ENCODE results near the gene ACTR5. TPM values are rescaled to one million over a fixed set of nuclear protein-coding genes. Genes with fewer than 3 reads are reported as not detected.

ACTR5 gene
- total and polyA plus RNA-seq, 4 donors: 1.9 to 5.4 (median 4.0) TPM

GRCh38 chr20:38728911-38729642, 19.2 kb upstream of the ACTR5 start:
- Histone ChIP-seq H3K4me3 (ENCODE audit: low read depth in 1 of 3, low read length in 3 of 3) (no peak overlapping the region), H3K27ac (ENCODE audit: low read depth in 1 of 2, low read length in 2 of 2) (no peak overlapping the region), H3K36me3 (ENCODE audit: control insufficient read depth in 4 of 4, insufficient read depth in 3 of 4, low read depth in 1 of 4, low read length in 3 of 4) (no peaks in the 10 kb centered on the region), H3K9me3 (ENCODE audit: control insufficient read depth in 4 of 4, low read length in 3 of 4) (no peaks in the 10 kb centered on the region), H3K4me1 (ENCODE audit: control insufficient read depth in 4 of 4, insufficient read depth in 4 of 4, low read length in 3 of 4) (peaks cover 6 to 22% (median 8%) of the 10 kb centered on the region in 4 donors), H3K27me3 (ENCODE audit: control insufficient read depth in 4 of 4, insufficient read depth in 4 of 4, low read length in 3 of 4) (peaks cover 10 to 42% (median 26%) of the 10 kb centered on the region in 4 donors), H3K9ac (ENCODE audit: low read depth in 1 of 2, low read length in 2 of 2) (no peak overlapping the region)
- TF ChIP-seq GABPA (IDR thresholded peaks at IDR 0.05 in 1 of 2, conservative IDR thresholded peaks at IDR 0.05 in 1 of 2) (no peak), FOXA2 (IDR thresholded peaks at IDR 0.05) (no peak), MAX (IDR thresholded peaks at IDR 0.05) (no peak), NR2F2 (IDR thresholded peaks at IDR 0.05) (no peak), ZBTB33 (IDR thresholded peaks at IDR 0.05) (no peak), HNF4A (conservative IDR thresholded peaks at IDR 0.05) (no peak), EGR1 (IDR thresholded peaks at IDR 0.05; ENCODE audit: low read depth in 2 of 2) (no peak)
- WGBS: 4% methylated on average over 41 of the region's 41 CpGs
- DNase-seq (ENCODE audit: low spot score): no peak

GRCh38 chr20:38729767-38730166, 18.5 kb upstream of the ACTR5 start:
- no peak for DNase-seq (ENCODE audit: low spot score)
- Histone ChIP-seq H3K4me3 (ENCODE audit: low read depth in 1 of 3, low read length in 3 of 3) (no peak overlapping the region), H3K36me3 (ENCODE audit: control insufficient read depth in 4 of 4, insufficient read depth in 3 of 4, low read depth in 1 of 4, low read length in 3 of 4) (no peaks in the 10 kb centered on the region), H3K9me3 (ENCODE audit: control insufficient read depth in 4 of 4, low read length in 3 of 4) (no peaks in the 10 kb centered on the region), H3K27ac (ENCODE audit: low read depth in 1 of 2, low read length in 2 of 2) (no peak overlapping the region), H3K4me1 (ENCODE audit: control insufficient read depth in 4 of 4, insufficient read depth in 4 of 4, low read length in 3 of 4) (peaks cover 3 to 22% (median 8%) of the 10 kb centered on the region in 4 donors), H3K27me3 (ENCODE audit: control insufficient read depth in 4 of 4, insufficient read depth in 4 of 4, low read length in 3 of 4) (peaks cover 10 to 42% (median 24%) of the 10 kb centered on the region in 4 donors), H3K9ac (ENCODE audit: low read depth in 1 of 2, low read length in 2 of 2) (no peak overlapping the region)
- no peak for TF ChIP-seq GABPA (IDR thresholded peaks at IDR 0.05 in 1 of 2, conservative IDR thresholded peaks at IDR 0.05 in 1 of 2)
- no peak for TF ChIP-seq SP1 (IDR thresholded peaks at IDR 0.05)
- TF ChIP-seq FOXA2 (IDR thresholded peaks at IDR 0.05): no peak
- TF ChIP-seq CTCF (IDR thresholded peaks at IDR 0.05; ENCODE audit: low read depth, low read length, missing input control): no peak
- TF ChIP-seq NR2F2 (IDR thresholded peaks at IDR 0.05): no peak
- TF ChIP-seq FOXA1 (IDR thresholded peaks at IDR 0.05): no peak
- TF ChIP-seq EGR1 (IDR thresholded peaks at IDR 0.05; ENCODE audit: low read depth in 2 of 2): no peak
- TF ChIP-seq TAF1 (conservative IDR thresholded peaks at IDR 0.05): no peak
- TF ChIP-seq MAX (IDR thresholded peaks at IDR 0.05): no peak
- no peak for TF ChIP-seq ATF3 (IDR thresholded peaks at IDR 0.05)
- no peak for TF ChIP-seq RAD21 (IDR thresholded peaks at IDR 0.05)
- TF ChIP-seq HNF4A (conservative IDR thresholded peaks at IDR 0.05): no peak
- WGBS: 9% methylated on average over 7 of the region's 7 CpGs

Measured in liver (tissue), 9 donors.